ENCODE results near the gene MUC4. TPM values are rescaled to one million over a fixed set of nuclear protein-coding genes. Genes with fewer than 3 reads are reported as not detected.

MUC4 gene
- total and polyA plus RNA-seq, 5 donors from 2014 or later, result not detected

DNA sequence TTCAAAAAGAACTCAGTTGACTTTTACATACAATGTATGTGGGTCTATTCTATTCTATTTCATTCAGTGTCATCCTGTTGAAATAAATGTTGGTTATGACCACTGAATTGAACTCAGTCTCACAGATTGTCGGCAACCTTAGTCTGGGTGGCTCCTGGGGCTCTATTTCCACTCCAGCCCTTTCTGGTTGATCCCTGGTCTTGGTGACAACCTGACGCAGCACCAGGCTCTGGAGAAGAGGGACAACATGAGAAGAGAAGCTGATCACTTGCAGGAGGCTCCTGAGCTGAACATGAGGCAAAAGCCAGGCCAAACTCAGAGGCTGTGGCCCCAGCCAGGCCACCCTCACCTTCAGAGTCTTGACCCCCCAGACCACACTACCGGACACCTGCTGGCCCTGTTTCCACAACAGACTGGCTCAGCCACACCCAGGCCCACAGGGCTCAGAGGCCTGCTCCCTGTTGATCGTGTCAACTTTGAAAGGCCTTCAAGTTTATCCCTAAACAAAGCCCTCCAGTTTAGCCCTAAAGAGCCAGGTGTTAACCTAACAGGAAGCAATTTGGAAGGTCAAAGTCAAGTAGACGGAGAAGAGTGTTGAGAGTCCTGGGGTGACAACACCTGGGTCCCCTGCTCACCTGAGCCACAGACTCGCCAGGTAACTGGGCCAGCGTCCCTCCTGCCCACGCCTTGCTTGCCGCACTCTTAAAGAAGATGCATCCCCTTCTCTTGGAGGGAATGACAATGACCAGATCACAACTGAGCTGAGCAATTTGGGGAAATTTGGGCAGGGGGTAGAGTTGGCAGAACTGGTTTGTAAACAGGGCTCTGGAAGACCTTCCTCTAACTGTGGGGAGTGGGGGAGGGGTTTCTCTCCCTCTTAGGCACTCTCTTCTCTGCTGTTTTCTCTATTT lies 106.4 kb downstream of the MUC4 start:
- Mint-ChIP-seq H3K4me3 (no peak overlapping the region), H3K36me3 (peaks cover 21% of the 10 kb centered on the region), H3K27me3 (no peaks in the 10 kb centered on the region), H3K27ac (peak overlapping the region in 1 of 3 donors; percentile 6), H3K4me1 (no peaks in the 10 kb centered on the region), H3K9me3 (no peaks in the 10 kb centered on the region)
- no peak for DNase-seq
- Histone ChIP-seq H3K27ac (ENCODE audit: insufficient read depth, low read length, poor library complexity, severe bottlenecking) (no peak overlapping the region), H3K36me3 (ENCODE audit: control insufficient read depth, insufficient read depth, low read length) (peaks cover 2% of the 10 kb centered on the region), H3K27me3 (ENCODE audit: control insufficient read depth, insufficient read depth, low read length) (no peaks in the 10 kb centered on the region), H3K9me3 (ENCODE audit: control insufficient read depth in 2 of 2, low read length in 2 of 2) (no peaks in the 10 kb centered on the region), H3K4me1 (ENCODE audit: control insufficient read depth, insufficient read depth, low read length, poor library complexity, severe bottlenecking) (no peaks in the 10 kb centered on the region), H3K4me3 (ENCODE audit: low read depth, low read length) (no peak overlapping the region)
- no peak for ATAC-seq (ENCODE audit: low read depth in 2 of 2)

GRCh38 chr3:195704433-195704999 lies 107.2 kb downstream of the MUC4 start:
- no peaks in the 10 kb centered on the region for H3K9me3 Mint-ChIP-seq
- Histone ChIP-seq H3K27me3 (ENCODE audit: control insufficient read depth, insufficient read depth, low read length) (no peaks in the 10 kb centered on the region), H3K36me3 (ENCODE audit: control insufficient read depth, insufficient read depth, low read length) (peaks cover 2% of the 10 kb centered on the region), H3K4me1 (ENCODE audit: control insufficient read depth, insufficient read depth, low read length, poor library complexity, severe bottlenecking) (no peaks in the 10 kb centered on the region), H3K9me3 (ENCODE audit: control insufficient read depth in 2 of 2, low read length in 2 of 2) (no peaks in the 10 kb centered on the region), H3K4me3 (ENCODE audit: low read depth, low read length) (no peak overlapping the region), H3K27ac (ENCODE audit: insufficient read depth, low read length, poor library complexity, severe bottlenecking) (no peak overlapping the region)
- peaks cover 13% of the 10 kb centered on the region for H3K36me3 Mint-ChIP-seq
- ATAC-seq (ENCODE audit: low read depth in 2 of 2), result no peak
- H3K4me1 Mint-ChIP-seq, result peaks cover 0 to 7% (median 0%) of the 10 kb centered on the region in 4 donors
- no peak for DNase-seq
- H3K4me3 Mint-ChIP-seq, result no peak overlapping the region
- H3K27ac Mint-ChIP-seq, result no peak overlapping the region
- H3K27me3 Mint-ChIP-seq, result no peaks in the 10 kb centered on the region

DNA sequence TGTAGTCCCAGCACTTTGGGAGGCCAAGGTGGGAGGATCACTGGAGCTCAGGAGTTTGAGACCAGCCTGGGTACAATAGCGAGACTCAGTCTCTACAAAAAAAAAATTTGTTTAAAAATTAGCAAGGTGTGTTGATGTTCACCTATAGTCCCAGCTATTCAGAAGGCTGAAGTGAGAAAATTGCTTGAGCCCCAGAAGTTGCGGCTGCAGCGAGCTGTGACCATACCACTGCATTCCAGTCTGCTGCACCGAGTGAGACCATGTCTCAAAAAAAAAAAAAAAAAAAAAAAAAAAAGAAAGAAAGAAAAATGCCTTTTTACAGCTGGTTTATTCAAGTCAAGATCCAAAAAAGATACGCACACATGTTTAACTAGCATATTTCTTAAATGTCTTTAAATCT lies 108.0 kb downstream of the MUC4 start:
- H3K9me3 ChIP-seq (ENCODE audit: control insufficient read depth in 2 of 2, low read length in 2 of 2), result no peaks in the 10 kb centered on the region
- no peaks in the 10 kb centered on the region for H3K4me1 ChIP-seq (ENCODE audit: control insufficient read depth, insufficient read depth, low read length, poor library complexity, severe bottlenecking)
- Mint-ChIP-seq H3K27ac (no peak overlapping the region), H3K4me1 (peaks cover 0 to 7% (median 1%) of the 10 kb centered on the region in 4 donors), H3K36me3 (peaks cover 7% of the 10 kb centered on the region), H3K4me3 (no peak overlapping the region), H3K27me3 (no peaks in the 10 kb centered on the region), H3K9me3 (no peaks in the 10 kb centered on the region)
- no peaks in the 10 kb centered on the region for H3K27me3 ChIP-seq (ENCODE audit: control insufficient read depth, insufficient read depth, low read length)
- ATAC-seq (ENCODE audit: low read depth in 2 of 2) (no peak), DNase-seq (no peak)
- no peak overlapping the region for H3K4me3 ChIP-seq (ENCODE audit: low read depth, low read length)
- H3K36me3 ChIP-seq (ENCODE audit: control insufficient read depth, insufficient read depth, low read length), result peaks cover 2% of the 10 kb centered on the region
- no peak overlapping the region for H3K27ac ChIP-seq (ENCODE audit: insufficient read depth, low read length, poor library complexity, severe bottlenecking)

GRCh38 chr3:195701042-195701915 lies 110.5 kb downstream of the MUC4 start:
- Histone ChIP-seq H3K9me3 (ENCODE audit: control insufficient read depth in 2 of 2, low read length in 2 of 2) (no peaks in the 10 kb centered on the region), H3K4me1 (ENCODE audit: control insufficient read depth, insufficient read depth, low read length, poor library complexity, severe bottlenecking) (no peaks in the 10 kb centered on the region), H3K27me3 (ENCODE audit: control insufficient read depth, insufficient read depth, low read length) (no peaks in the 10 kb centered on the region), H3K4me3 (ENCODE audit: low read depth, low read length) (no peak overlapping the region), H3K27ac (ENCODE audit: insufficient read depth, low read length, poor library complexity, severe bottlenecking) (no peak overlapping the region), H3K36me3 (ENCODE audit: control insufficient read depth, insufficient read depth, low read length) (peaks cover 3% of the 10 kb centered on the region)
- Mint-ChIP-seq H3K27me3 (no peaks in the 10 kb centered on the region), H3K9me3 (no peaks in the 10 kb centered on the region), H3K27ac (peak overlapping the region in 1 of 3 donors; percentile 51), H3K4me1 (peaks cover under 1 to 14% (median 5%) of the 10 kb centered on the region in 4 donors), H3K36me3 (peaks cover 22% of the 10 kb centered on the region), H3K4me3 (no peak overlapping the region)
- ATAC-seq (ENCODE audit: low read depth in 2 of 2), result no peak
- no peak for DNase-seq

GRCh38 chr3:195700319-195700718 lies 111.4 kb downstream of the MUC4 start:
- Mint-ChIP-seq H3K27ac (no peak overlapping the region), H3K36me3 (peaks cover 28% of the 10 kb centered on the region), H3K4me3 (no peak overlapping the region), H3K4me1 (peaks cover 5 to 19% (median 9%) of the 10 kb centered on the region in 4 donors), H3K9me3 (no peaks in the 10 kb centered on the region), H3K27me3 (no peaks in the 10 kb centered on the region)
- DNase-seq, result no peak
- no peak for ATAC-seq (ENCODE audit: low read depth in 2 of 2)
- H3K27me3 ChIP-seq (ENCODE audit: control insufficient read depth, insufficient read depth, low read length), result no peaks in the 10 kb centered on the region
- H3K4me3 ChIP-seq (ENCODE audit: low read depth, low read length), result no peak overlapping the region
- no peak overlapping the region for H3K27ac ChIP-seq (ENCODE audit: insufficient read depth, low read length, poor library complexity, severe bottlenecking)
- H3K9me3 ChIP-seq (ENCODE audit: control insufficient read depth in 2 of 2, low read length in 2 of 2), result no peaks in the 10 kb centered on the region
- H3K36me3 ChIP-seq (ENCODE audit: control insufficient read depth, insufficient read depth, low read length), result peaks cover 3% of the 10 kb centered on the region
- no peaks in the 10 kb centered on the region for H3K4me1 ChIP-seq (ENCODE audit: control insufficient read depth, insufficient read depth, low read length, poor library complexity, severe bottlenecking)

DNA sequence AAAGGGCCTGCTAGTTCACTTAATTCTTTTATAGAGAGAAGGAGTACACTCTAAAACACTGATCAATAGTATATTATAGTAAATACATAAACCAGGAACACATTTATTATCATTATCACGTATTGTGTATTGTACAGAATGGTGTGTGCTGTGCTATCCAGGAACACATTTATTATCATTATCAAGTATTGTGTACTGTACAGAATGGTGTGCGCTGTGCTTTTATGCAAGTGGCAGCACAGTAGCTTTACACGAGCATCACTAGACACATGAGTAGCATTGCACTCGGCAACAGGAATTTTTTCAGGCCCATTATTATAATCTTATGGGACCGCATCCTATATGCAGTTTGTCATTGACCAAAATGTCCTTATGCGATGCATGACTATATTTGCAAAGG lies 111.9 kb downstream of the MUC4 start:
- Histone ChIP-seq H3K9me3 (ENCODE audit: control insufficient read depth in 2 of 2, low read length in 2 of 2) (no peaks in the 10 kb centered on the region), H3K27me3 (ENCODE audit: control insufficient read depth, insufficient read depth, low read length) (no peaks in the 10 kb centered on the region), H3K4me1 (ENCODE audit: control insufficient read depth, insufficient read depth, low read length, poor library complexity, severe bottlenecking) (no peaks in the 10 kb centered on the region), H3K27ac (ENCODE audit: insufficient read depth, low read length, poor library complexity, severe bottlenecking) (no peak overlapping the region), H3K36me3 (ENCODE audit: control insufficient read depth, insufficient read depth, low read length) (peaks cover 3% of the 10 kb centered on the region), H3K4me3 (ENCODE audit: low read depth, low read length) (no peak overlapping the region)
- Mint-ChIP-seq H3K36me3 (peaks cover 31% of the 10 kb centered on the region), H3K27me3 (no peaks in the 10 kb centered on the region), H3K4me1 (peaks cover 5 to 19% (median 9%) of the 10 kb centered on the region in 4 donors), H3K9me3 (no peaks in the 10 kb centered on the region), H3K27ac (peak overlapping the region in 1 of 3 donors; percentile 16), H3K4me3 (no peak overlapping the region)
- no peak for DNase-seq
- ATAC-seq (ENCODE audit: low read depth in 2 of 2), result no peak

DNA sequence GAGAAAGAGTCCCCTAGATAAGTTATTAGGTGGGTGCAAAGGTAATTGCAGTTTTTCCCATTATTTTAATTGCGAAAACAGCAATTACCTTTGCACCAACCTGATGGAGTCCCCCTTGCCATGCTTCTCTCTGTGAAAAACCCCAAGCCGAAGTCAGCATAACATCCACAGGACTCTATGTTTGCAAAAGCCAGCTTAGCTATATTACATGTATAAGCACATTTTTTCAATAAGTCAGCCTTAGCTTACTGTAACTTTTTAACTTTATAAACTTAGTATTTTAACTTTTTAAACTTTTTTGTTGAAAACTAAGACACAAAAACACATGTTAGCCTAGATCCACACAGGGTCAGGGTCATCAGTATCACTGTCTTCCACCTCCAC lies 112.3 kb downstream of the MUC4 start:
- Histone ChIP-seq H3K4me1 (ENCODE audit: control insufficient read depth, insufficient read depth, low read length, poor library complexity, severe bottlenecking) (no peaks in the 10 kb centered on the region), H3K9me3 (ENCODE audit: control insufficient read depth in 2 of 2, low read length in 2 of 2) (no peaks in the 10 kb centered on the region), H3K36me3 (ENCODE audit: control insufficient read depth, insufficient read depth, low read length) (peaks cover 7% of the 10 kb centered on the region), H3K4me3 (ENCODE audit: low read depth, low read length) (no peak overlapping the region), H3K27ac (ENCODE audit: insufficient read depth, low read length, poor library complexity, severe bottlenecking) (no peak overlapping the region), H3K27me3 (ENCODE audit: control insufficient read depth, insufficient read depth, low read length) (no peaks in the 10 kb centered on the region)
- Mint-ChIP-seq H3K27ac (peak overlapping the region in 1 of 3 donors; percentile 16), H3K9me3 (no peaks in the 10 kb centered on the region), H3K4me3 (no peak overlapping the region), H3K27me3 (no peaks in the 10 kb centered on the region), H3K4me1 (peaks cover 5 to 19% (median 9%) of the 10 kb centered on the region in 4 donors), H3K36me3 (peaks cover 31% of the 10 kb centered on the region)
- ATAC-seq (ENCODE audit: low read depth in 2 of 2) (no peak), DNase-seq (no peak)

Measured in CD4-positive, CD25-positive, alpha-beta regulatory T cell (primary cell).